Measurements from ENCODE around the gene CD69. TPM values are rescaled to one million over a fixed set of nuclear protein-coding genes. Genes with fewer than 3 reads are reported as not detected.

Gene CD69
- total and polyA plus RNA-seq, 4 donors: 1.3 to 2.7 (median 1.7) TPM

DNA sequence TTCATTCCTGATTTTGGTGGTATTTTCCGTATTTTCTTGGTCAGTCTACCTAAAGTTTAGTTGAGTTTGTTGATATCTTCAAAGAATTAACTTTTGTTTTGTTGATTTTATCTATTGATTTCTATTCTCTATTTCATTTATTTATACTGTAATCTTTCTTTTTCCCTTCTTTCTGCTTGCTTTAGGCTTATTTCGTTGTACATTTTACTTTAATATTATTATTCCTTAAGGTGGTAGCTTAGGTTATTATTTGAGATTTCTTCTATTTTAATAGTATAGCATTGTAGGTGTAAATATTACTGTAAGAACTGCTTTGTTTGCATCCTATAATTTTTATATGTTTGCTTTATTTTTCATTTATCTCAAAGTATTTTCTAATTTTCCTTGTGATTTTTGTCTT is 45.2 kb upstream of the CD69 start:
- no peak overlapping the region for H3K27ac ChIP-seq (ENCODE audit: low read depth in 1 of 2, low read length in 2 of 2)
- H3K4me3 ChIP-seq (ENCODE audit: low read depth in 1 of 3, low read length in 3 of 3): no peak overlapping the region
- WGBS: 94% methylated on average over 2 of the region's 2 CpGs
- no peaks in the 10 kb centered on the region for H3K4me1 ChIP-seq (ENCODE audit: control insufficient read depth in 4 of 4, insufficient read depth in 4 of 4, low read length in 3 of 4)
- TF ChIP-seq, protein P1, sequence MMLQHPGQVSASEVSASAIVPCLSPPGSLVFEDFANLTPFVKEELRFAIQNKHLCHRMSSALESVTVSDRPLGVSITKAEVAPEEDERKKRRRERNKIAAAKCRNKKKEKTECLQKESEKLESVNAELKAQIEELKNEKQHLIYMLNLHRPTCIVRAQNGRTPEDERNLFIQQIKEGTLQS (IDR thresholded peaks at IDR 0.05): no peak
- no peak for TF ChIP-seq FOXA2 (IDR thresholded peaks at IDR 0.05)
- TF ChIP-seq FOXA1 (IDR thresholded peaks at IDR 0.05): no peak
- TF ChIP-seq, protein P2, sequence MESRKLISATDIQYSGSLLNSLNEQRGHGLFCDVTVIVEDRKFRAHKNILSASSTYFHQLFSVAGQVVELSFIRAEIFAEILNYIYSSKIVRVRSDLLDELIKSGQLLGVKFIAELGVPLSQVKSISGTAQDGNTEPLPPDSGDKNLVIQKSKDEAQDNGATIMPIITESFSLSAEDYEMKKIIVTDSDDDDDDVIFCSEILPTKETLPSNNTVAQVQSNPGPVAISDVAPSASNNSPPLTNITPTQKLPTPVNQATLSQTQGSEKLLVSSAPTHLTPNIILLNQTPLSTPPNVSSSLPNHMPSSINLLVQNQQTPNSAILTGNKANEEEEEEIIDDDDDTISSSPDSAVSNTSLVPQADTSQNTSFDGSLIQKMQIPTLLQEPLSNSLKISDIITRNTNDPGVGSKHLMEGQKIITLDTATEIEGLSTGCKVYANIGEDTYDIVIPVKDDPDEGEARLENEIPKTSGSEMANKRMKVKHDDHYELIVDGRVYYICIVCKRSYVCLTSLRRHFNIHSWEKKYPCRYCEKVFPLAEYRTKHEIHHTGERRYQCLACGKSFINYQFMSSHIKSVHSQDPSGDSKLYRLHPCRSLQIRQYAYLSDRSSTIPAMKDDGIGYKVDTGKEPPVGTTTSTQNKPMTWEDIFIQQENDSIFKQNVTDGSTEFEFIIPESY (IDR thresholded peaks at IDR 0.05): no peak
- TF ChIP-seq EGR1 (IDR thresholded peaks at IDR 0.05; ENCODE audit: low read depth in 2 of 2): no peak
- TF ChIP-seq, protein P3, sequence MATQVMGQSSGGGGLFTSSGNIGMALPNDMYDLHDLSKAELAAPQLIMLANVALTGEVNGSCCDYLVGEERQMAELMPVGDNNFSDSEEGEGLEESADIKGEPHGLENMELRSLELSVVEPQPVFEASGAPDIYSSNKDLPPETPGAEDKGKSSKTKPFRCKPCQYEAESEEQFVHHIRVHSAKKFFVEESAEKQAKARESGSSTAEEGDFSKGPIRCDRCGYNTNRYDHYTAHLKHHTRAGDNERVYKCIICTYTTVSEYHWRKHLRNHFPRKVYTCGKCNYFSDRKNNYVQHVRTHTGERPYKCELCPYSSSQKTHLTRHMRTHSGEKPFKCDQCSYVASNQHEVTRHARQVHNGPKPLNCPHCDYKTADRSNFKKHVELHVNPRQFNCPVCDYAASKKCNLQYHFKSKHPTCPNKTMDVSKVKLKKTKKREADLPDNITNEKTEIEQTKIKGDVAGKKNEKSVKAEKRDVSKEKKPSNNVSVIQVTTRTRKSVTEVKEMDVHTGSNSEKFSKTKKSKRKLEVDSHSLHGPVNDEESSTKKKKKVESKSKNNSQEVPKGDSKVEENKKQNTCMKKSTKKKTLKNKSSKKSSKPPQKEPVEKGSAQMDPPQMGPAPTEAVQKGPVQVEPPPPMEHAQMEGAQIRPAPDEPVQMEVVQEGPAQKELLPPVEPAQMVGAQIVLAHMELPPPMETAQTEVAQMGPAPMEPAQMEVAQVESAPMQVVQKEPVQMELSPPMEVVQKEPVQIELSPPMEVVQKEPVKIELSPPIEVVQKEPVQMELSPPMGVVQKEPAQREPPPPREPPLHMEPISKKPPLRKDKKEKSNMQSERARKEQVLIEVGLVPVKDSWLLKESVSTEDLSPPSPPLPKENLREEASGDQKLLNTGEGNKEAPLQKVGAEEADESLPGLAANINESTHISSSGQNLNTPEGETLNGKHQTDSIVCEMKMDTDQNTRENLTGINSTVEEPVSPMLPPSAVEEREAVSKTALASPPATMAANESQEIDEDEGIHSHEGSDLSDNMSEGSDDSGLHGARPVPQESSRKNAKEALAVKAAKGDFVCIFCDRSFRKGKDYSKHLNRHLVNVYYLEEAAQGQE (IDR thresholded peaks at IDR 0.05): no peak
- TF ChIP-seq SP1 (IDR thresholded peaks at IDR 0.05): no peak
- no peak for DNase-seq (ENCODE audit: low spot score)
- H3K9ac ChIP-seq (ENCODE audit: low read depth in 1 of 2, low read length in 2 of 2): no peak overlapping the region
- H3K9me3 ChIP-seq (ENCODE audit: control insufficient read depth in 4 of 4, low read length in 3 of 4): no peaks in the 10 kb centered on the region
- H3K27me3 ChIP-seq (ENCODE audit: control insufficient read depth in 4 of 4, insufficient read depth in 4 of 4, low read length in 3 of 4): no peaks in the 10 kb centered on the region
- H3K36me3 ChIP-seq (ENCODE audit: control insufficient read depth in 4 of 4, insufficient read depth in 3 of 4, low read depth in 1 of 4, low read length in 3 of 4): no peaks in the 10 kb centered on the region

DNA sequence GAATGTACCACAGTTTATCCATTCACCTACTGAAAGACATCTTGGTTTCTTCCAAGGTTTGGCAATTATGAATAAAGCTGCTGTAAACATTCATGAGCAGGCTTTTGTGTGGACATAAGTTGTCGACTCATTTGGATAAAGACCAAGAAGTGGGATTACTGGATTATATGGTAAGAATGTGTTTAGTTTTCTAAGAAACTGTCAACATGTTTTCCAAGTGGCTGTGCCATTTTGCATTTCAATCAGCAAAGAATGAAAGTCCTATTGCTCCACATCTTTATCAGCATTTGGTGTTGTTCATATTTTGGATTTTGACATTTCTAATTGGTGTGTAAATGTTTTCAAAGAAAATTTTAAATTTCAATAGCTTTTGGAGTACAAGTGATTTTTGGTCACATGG is 39.3 kb upstream of the CD69 start:
- no peak for DNase-seq (ENCODE audit: low spot score)
- no peaks in the 10 kb centered on the region for H3K36me3 ChIP-seq (ENCODE audit: control insufficient read depth in 4 of 4, insufficient read depth in 3 of 4, low read depth in 1 of 4, low read length in 3 of 4)
- no peaks in the 10 kb centered on the region for H3K27me3 ChIP-seq (ENCODE audit: control insufficient read depth in 4 of 4, insufficient read depth in 4 of 4, low read length in 3 of 4)
- 86% methylated on average over 1 of the region's 1 CpG for WGBS
- no peaks in the 10 kb centered on the region for H3K4me1 ChIP-seq (ENCODE audit: control insufficient read depth in 4 of 4, insufficient read depth in 4 of 4, low read length in 3 of 4)
- TF ChIP-seq, protein P4, sequence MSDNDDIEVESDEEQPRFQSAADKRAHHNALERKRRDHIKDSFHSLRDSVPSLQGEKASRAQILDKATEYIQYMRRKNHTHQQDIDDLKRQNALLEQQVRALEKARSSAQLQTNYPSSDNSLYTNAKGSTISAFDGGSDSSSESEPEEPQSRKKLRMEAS (IDR thresholded peaks at IDR 0.05): no peak
- TF ChIP-seq YY1 (IDR thresholded peaks at IDR 0.05) (no peak), EGR1 (IDR thresholded peaks at IDR 0.05; ENCODE audit: low read depth in 2 of 2) (no peak), RAD21 (IDR thresholded peaks at IDR 0.05) (no peak), SP1 (IDR thresholded peaks at IDR 0.05) (no peak), FOXA2 (IDR thresholded peaks at IDR 0.05) (no peak), NR2F2 (IDR thresholded peaks at IDR 0.05) (no peak), FOXA1 (IDR thresholded peaks at IDR 0.05) (no peak), JUND (IDR thresholded peaks at IDR 0.05) (no peak), GABPA (IDR thresholded peaks at IDR 0.05 in 1 of 2, conservative IDR thresholded peaks at IDR 0.05 in 1 of 2) (no peak), HNF4A (conservative IDR thresholded peaks at IDR 0.05) (no peak), HNF4G (IDR thresholded peaks at IDR 0.05) (no peak), RXRA (IDR thresholded peaks at IDR 0.05) (no peak), TAF1 (conservative IDR thresholded peaks at IDR 0.05) (no peak)
- TF ChIP-seq, protein P3 (IDR thresholded peaks at IDR 0.05): no peak
- TF ChIP-seq, protein P5, sequence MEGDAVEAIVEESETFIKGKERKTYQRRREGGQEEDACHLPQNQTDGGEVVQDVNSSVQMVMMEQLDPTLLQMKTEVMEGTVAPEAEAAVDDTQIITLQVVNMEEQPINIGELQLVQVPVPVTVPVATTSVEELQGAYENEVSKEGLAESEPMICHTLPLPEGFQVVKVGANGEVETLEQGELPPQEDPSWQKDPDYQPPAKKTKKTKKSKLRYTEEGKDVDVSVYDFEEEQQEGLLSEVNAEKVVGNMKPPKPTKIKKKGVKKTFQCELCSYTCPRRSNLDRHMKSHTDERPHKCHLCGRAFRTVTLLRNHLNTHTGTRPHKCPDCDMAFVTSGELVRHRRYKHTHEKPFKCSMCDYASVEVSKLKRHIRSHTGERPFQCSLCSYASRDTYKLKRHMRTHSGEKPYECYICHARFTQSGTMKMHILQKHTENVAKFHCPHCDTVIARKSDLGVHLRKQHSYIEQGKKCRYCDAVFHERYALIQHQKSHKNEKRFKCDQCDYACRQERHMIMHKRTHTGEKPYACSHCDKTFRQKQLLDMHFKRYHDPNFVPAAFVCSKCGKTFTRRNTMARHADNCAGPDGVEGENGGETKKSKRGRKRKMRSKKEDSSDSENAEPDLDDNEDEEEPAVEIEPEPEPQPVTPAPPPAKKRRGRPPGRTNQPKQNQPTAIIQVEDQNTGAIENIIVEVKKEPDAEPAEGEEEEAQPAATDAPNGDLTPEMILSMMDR (IDR thresholded peaks at IDR 0.05; ENCODE audit: low read depth, low read length, missing input control): no peak
- TF ChIP-seq, protein P2 (IDR thresholded peaks at IDR 0.05): no peak
- TF ChIP-seq, protein P1 (IDR thresholded peaks at IDR 0.05): no peak
- no peak overlapping the region for H3K27ac ChIP-seq (ENCODE audit: low read depth in 1 of 2, low read length in 2 of 2)
- H3K9me3 ChIP-seq (ENCODE audit: control insufficient read depth in 4 of 4, low read length in 3 of 4): no peaks in the 10 kb centered on the region
- no peak overlapping the region for H3K9ac ChIP-seq (ENCODE audit: low read depth in 1 of 2, low read length in 2 of 2)
- H3K4me3 ChIP-seq (ENCODE audit: low read depth in 1 of 3, low read length in 3 of 3): no peak overlapping the region
